HG02678 (cell line): ENCODE results near the gene RAE1.

Experiments
- ATAC-seq: cut with Tn5 transposase; IDR thresholded peaks from one replicate; pipeline ENCODE4 v1.9.1; 2021; ENCODE audit warnings: mild to moderate bottlenecking, moderate library complexity; ENCODE audit not compliant: unreplicated experiment

Gene RAE1

GRCh38 chr20:57371363-57371762 is 20.3 kb downstream of the RAE1 start:
- no peak for ATAC-seq

GRCh38 chr20:57372157-57372556 is 21.1 kb downstream of the RAE1 start:
- no peak for ATAC-seq

DNA sequence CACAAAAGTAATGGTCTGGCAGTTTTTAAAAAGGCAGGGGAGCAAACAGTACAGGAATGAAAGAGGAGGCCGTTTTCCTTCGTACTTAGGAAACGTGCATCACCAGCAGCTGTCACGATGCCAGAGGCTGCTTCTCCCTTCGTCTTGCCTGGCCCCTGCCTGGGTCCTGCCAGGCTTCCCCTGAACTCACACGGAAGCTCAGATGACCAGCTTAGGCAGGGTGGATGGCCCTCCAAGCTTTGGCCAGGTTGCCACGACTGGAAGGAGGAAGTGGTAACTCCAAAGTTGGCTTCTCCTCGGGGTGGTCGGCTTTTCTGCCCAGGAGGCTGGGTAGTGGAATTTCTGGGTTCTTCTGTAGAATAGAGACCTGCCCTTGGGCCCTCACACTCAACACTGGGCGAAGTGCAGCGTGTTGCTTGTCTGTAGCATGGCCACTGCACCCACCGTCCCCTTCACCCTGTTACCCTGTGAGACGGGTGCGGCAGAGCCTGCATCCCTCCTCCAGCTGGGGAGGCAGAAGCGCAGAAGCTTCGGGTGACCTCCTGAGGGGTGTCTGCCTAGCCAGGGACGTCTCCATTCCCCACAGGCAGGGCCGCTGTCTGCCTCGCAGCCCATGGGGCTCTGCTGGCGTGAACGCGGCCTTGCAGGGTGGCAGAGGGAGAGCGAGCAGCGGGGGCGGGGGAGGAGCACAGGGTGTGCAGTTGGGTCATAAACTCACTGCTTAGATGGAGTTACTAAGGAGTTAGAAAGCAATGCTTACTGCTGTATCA is 21.7 kb downstream of the RAE1 start:
- no peak for ATAC-seq

DNA sequence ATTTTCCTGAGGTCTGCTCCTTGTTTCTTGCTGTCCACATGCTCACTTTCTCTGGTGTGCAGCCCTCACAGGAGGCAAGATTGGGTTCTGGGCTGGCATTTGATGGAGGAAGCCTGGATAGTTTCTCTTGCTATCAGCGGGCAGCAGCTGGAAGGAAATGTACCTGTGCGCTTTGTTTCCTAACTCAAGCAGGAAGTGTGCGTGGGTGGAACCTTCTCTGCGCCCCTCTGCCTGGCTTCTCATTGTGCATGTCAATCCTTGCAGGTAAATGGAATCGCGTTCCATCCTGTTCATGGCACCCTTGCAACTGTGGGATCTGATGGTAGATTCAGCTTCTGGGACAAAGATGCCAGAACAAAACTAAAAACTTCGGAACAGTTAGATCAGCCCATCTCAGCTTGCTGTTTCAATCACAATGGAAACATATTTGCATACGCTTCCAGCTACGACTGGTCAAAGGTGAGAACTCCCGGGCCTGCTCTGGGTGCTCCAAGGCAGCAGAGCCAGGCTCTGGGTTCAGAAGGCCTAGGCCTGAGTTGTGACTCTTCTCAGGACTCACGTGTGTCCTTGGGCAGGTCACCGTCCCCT is 23.4 kb downstream of the RAE1 start:
- no peak for ATAC-seq

- ATAC-seq: no peak
Observed at GRCh38 chr20:57374931-57375651, 24.0 kb downstream of the RAE1 start.

- ATAC-seq: no peak
Observed at GRCh38 chr20:57375652-57376230, 24.7 kb downstream of the RAE1 start.

- no peak for ATAC-seq
Observed at GRCh38 chr20:57377350-57377749, 26.3 kb downstream of the RAE1 start.

DNA sequence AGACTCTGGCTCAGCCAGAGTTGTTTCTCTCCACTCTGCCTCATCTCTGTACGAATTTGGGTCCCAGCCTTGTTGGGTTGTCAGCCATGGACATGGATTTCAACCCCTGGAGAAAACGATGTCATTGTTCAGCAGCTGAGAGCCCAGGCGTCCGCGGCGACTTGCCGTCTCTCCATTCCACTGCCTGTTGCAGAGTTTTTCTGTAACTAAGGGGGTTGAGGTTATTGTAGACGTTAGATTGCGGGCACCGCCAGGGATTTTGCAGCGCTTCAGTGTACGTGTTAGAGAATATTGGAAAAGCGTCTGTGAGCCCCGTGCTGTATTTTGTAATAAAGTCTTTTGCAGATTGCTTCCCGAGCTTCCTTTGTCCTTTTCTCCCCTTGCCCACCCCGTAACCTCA is 27.1 kb downstream of the RAE1 start:
- ATAC-seq: no peak

GRCh38 chr20:57378646-57379262 is 27.7 kb downstream of the RAE1 start:
- ATAC-seq: no peak

DNA sequence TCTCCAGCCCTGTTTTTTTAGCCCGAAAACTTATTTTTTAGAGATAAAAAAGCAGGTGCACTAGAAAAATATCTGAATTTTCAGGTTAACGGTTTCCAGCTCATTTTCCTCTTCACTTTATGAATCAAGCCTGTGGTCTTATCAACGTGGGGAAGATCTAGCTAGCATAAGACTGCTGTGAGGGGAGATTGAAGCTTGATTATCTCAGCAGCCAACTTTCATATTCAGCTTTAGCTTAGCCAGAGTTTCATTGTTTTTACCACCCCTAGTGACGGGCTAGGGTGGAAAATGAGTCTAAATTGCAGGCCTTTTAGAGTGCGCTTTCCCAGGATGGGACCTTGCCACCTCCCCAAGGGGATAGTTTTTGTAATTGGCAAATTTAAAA is 28.2 kb downstream of the RAE1 start:
- no peak for ATAC-seq

DNA sequence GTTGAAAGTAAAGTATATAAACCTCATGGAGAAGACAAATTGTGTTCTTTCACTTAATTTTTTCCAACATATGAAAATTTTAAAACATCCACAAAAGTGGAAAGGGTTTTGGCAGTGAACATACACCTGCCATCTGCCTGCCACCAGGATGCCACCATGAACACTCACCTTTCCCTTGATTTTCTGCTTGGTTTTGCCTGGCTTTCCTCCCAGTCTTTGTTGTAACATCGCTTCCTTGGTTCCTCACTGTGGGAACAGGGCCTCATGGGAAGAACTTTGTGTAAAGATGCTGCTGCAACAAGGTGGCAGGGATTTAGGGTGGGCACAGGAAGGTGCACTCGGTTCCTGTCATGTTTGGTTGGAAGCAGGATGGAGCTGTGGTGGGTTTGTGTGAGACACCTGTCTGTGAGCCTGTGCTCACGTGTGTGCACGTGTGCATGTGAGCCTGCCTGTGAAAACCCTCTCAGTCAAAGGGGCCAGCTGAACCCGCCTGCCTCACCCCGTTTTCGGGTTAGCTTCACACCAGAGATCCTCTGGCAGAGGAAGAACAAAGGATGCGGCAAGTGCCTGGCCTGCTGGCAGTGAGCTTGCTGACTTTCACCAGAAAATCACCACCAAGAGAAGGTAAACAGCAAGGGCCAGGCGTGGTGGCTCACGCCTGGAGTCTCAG is 29.2 kb downstream of the RAE1 start:
- no peak for ATAC-seq

DNA sequence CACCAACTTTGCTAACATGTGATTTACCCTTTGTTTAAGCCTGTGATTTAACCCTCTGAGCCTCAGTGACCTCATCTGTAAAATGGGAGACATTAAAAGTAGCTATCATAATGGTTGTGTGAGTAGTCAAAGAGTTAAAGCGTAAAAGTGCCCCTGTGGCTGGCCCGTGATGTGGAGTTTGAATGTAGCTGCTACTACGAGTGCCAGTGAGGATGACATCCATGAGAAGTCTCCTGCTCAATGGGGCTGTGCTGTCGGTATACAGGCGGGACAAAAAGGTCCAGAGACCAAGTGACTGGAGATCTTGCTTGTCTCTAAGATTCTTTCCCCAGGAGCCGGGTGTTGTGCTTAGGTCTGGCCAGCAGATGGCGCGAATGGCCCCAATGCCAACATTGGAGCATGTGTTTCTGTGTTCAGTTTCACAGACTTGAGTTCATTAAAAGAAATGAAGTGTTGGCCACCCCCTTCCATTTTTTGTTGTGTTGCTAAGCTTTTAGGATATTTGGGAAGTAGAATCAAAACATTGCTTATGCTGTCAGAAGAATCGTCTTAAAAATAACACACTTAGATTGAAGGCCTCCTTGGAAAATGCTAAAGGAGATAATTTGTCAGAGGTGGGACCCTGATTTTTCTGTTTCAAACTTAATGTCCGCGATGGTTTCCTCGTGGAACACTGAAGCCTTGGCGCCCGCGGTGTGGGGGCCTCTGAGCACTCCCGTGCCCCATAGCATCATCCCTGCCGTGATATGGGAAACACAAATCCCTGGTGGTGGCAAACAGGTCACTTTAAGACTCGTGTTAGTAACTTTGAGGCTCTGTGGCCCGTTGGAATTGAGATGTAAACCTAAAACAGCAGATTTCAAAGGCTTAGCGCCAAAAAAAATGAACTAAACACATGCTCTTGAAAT is 30.8 kb downstream of the RAE1 start:
- no peak for ATAC-seq

GRCh38 chr20:57382516-57382915 is 31.5 kb downstream of the RAE1 start:
- no peak for ATAC-seq

GRCh38 chr20:57383447-57384347 is 32.6 kb downstream of the RAE1 start:
- no peak for ATAC-seq

- ATAC-seq: no peak
Observed at GRCh38 chr20:57384486-57384885, 33.4 kb downstream of the RAE1 start.

DNA sequence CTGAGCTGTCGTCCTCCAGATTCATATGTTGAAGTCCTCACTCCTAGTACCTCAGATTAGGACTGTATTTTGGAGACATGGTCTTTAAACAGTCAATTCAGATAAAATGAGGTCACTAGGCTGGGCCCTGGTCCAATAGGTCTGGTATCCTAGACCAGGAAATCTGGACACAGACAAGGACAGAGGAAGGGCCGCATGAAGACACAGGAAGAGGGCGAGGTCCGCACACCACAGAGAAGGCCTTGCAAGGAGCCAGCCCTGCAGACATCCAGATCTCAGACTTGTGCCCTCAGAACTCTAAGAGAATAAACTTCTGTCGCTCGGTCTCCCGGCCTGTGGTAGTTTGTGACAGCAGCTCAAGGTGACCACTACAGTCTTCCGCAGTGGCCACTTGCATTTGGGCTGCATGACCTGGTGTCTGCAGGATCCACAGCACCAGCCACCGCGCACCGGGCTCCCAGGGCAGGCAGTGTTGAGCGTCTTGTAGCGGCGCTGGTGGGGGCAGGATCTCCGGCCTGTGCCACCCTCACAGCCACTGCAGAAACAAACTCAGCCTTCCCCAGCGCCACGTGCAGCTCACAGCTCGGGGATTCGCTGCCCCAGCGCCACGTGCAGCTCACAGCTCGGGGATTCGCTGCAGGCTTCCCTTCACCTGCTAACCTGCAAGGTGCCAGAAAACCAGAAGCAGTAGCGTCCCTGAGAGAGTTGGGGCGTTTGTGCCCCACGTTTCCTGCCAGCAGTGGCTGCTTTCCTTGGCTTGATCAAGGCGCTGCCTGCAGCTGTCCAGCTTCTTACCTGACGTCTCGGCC is 34.1 kb downstream of the RAE1 start:
- no peak for ATAC-seq

DNA sequence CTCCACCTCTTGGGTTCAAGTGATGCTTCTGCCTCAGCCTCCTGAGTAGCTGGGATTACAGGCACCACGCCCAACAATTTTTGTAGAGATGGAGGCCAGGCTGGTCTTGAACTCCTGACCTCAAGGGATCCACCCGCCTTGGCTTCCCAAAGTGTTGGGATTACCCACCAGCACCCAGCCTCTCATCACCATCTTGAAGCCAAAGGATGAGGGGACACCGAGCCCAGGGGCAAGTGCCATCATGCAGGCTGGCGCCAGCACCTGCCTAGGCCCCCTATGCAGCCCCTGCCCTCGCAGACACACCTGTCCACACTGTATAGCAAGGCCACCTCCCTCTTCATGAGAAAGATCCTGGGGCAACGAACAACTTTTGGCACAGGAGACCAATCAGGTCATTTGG is 34.9 kb downstream of the RAE1 start:
- no peak for ATAC-seq

DNA sequence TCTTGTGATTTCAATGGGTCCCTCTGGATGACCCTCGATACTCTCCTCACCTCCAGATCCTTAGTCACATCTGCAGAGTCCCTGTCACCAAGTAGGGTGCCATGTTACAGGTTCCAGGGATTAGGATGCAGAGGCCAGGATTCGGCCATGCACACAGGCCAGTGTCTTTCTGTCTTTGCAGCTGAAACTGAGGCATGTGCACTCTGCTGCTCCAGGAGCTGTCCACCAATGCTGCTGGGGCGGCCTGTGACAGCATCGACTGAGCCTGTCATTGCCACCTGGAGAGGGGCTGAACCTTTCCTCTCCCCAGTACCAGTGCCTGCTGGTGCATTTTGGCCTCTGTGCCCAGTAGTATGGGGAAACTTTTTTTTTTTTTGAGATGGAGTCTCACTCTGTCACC is 35.7 kb downstream of the RAE1 start:
- ATAC-seq: no peak
